Hematopoietic multipotent progenitor cell (in vitro differentiated cells): ENCODE measurements around the gene METTL9. TPM values are rescaled to one million over a fixed set of nuclear protein-coding genes. Genes with fewer than 3 reads are reported as not detected.
"Not testable (repeated sequence)": the region's sequence is repeated elsewhere in the genome, so short reads cannot be mapped to it uniquely, and the experiment has no call there.

Source experiments
- DNase-seq, 3 donors: peaks; one replicate each; pipeline ENCODE4 v3.0.0-alpha.2; 2011 to 2015; ENCODE audit warnings: low read depth in 2 of 3, low spot score in 2 of 3
- total RNA-seq: library from RNA; depleted of rRNA; stranded (reverse); fragments of >200 nt; gene quantifications from one replicate; pipeline ENCODE4 v1.2.3, GENCODE V29; 2012

METTL9 gene
- total RNA-seq, 1 donor = 125 TPM

GRCh38 chr16:21608639-21609328 lies 9.4 kb downstream of the METTL9 start:
- DNase-seq = peak in 2 of 3 donors; percentile 50 to 62

GRCh38 chr16:21610006-21610544 lies 10.7 kb downstream of the METTL9 start:
- DNase-seq = no peak

DNA sequence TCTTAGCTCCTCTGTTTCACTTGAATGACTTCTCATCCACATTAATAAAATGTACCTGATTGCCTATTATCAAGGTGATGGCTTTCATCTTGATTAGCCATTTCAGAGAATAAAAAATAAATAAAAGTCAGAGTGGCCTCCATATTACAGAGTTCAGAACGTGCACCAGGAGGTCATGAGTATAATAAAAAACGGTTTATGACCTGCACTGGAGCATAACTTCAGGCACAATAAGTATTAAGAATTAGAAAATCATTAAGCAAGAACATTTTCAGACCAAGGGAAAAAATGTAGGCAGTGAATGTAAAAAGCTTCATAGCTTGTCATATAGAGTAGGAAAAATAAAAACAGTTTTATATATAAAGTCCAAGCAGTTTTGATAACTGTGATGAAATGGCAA lies 11.4 kb downstream of the METTL9 start:
- no peak for DNase-seq

DNA sequence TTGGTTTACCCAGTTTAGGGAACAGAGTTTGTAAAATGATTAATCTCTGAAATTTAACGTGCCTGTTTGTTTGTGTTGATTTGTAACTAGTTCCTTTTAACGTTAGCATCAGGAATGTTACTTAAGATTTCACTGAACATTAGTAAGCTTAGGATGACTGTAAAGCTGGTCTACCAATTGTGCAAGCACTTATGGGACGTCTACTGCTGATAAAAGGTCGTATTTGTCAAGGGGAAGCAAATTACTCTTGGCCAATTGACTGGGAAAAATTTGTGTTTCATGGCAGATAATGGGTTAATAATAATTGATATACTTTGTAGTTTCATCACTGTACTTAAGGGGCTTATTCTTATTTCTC lies 11.8 kb downstream of the METTL9 start:
- no peak for DNase-seq

- peak in 2 of 3 donors; percentile 30 to 47 for DNase-seq
Observed at GRCh38 chr16:21611556-21612384, 12.4 kb downstream of the METTL9 start.

- no peak for DNase-seq
Observed at GRCh38 chr16:21613361-21613760, 14.0 kb downstream of the METTL9 start.

DNA sequence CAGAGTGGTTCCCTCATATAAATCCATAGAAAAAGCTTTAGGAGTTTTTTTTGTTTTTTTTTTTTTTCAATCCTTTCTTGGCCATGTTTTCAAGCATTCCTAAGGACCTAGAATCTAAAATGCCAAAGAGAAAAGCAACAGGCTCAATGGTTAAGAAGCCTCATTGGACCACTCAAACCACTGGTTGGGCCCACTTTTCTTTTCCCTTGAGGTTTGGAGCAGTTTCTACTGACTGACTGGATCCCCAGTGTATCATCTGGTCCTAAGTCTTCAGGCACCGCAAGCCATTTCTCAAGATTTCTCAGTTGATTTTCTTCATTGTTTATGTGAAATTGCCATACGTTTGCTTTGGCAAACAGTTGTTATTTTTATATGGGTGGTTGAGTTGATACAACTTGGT lies 14.4 kb downstream of the METTL9 start:
- no peak for DNase-seq

GRCh38 chr16:21614896-21615295 lies 15.5 kb downstream of the METTL9 start:
- no peak for DNase-seq

DNA sequence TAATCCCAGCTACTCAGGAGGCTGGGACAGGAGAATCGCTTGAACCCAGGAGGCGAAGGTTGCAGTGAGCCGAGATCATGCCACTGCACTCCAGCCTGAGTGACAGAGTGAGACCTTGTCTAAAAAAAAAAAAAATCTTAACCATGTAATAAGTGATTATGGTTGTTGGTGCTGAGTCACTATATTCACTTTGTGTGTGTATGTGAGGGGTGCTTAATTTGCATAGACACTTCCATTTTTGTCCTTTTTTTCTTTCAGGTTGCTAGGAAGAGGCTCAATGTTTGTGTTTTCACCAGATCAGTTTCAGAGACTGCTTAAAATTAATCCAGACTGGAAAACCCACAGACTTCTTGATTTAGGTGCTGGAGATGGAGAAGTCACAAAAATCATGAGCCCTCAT lies 18.2 kb downstream of the METTL9 start:
- DNase-seq = peak in 2 of 3 donors; percentile 69 to 86

DNA sequence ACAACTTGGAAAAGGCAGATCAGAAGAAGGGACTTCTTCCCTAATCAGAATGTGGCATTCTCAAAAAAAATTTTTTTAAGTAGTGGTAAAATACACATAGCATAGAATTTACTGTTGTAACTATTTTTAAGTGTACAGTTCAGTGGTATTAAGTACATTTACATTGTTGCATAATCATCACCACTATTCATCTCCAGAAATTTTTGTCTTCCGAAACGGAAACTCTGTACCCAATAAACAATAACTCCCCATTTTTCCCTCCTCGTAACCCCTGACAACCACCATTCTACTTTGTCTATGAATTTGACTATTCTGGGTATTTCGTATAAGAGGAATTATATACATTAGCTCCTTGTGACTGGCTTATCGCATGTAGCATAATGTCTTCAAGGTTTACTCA lies 18.9 kb downstream of the METTL9 start:
- no peak for DNase-seq

- DNase-seq = no peak
Observed at GRCh38 chr16:21619765-21620425, 20.5 kb downstream of the METTL9 start.

DNA sequence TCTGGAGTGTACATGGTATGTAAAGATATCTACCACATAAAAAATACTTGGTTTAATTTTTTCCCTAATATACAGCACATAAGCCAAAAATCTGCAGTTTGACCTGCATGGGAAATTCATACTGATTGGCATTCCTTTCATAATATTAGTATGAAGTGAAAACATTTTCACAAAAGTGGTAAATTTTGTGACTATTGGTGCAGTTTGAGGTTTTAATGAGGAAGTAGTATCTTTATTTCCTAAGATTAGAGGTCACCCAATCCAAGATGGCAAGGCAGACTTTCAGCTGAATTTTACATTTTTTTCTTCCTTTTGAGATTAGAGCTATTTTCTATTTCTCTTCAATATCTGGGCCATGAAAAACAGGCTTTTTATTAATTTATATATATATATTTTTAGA lies 21.2 kb downstream of the METTL9 start:
- DNase-seq = no peak

- no peak for DNase-seq
Observed at GRCh38 chr16:21622545-21622944, 23.2 kb downstream of the METTL9 start.

DNA sequence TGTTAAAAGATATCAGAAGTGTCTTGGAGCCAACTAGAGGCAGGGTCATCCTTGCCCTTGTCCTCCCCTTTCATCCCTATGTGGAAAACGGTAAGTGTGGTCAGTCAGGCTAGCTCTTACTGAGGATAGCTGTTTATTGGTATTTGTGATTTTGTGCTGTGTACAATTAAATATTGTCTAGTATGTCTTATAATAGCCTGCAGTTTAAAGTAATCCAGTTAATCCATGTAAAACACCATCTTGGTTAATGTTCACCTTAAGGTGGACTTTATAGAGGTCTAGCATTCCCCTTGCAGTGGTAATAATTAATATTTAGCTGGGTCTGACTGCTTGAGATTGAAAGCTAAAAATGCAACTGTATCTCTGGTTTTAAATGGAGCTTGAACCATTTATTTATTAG lies 25.6 kb downstream of the METTL9 start:
- no peak for DNase-seq

- peak in 2 of 3 donors; percentile 42 to 48 for DNase-seq
Observed at GRCh38 chr16:21626659-21627277, 27.4 kb downstream of the METTL9 start.

DNA sequence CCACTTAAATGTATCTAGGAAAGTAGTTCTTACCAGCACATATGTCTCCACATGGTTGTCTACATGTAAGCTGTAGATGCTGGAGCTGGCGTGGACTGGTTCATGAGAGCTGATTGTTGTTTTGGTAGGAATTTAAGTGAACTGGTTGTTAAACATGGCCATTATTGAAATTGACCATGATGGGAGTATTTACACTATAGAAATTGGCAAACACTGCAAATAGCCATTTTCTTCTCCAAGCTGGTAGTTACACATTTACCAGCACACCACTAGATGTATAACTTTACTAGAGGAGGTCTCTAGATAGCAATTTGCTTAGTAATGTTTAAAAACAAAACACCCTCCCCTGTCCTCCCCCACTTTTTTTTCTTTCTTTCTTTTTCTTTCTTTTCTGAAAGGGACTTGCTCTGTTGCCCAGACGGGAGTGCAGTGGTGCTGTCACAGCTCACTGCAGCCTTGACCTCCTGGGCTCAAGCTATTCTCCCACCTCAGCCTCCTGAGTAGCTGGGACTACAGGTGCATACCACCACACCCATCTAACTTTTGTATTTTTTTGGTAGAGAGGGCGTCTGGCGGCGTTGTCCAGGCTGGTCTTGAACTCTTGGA lies 28.8 kb downstream of the METTL9 start:
- DNase-seq = no peak

DNA sequence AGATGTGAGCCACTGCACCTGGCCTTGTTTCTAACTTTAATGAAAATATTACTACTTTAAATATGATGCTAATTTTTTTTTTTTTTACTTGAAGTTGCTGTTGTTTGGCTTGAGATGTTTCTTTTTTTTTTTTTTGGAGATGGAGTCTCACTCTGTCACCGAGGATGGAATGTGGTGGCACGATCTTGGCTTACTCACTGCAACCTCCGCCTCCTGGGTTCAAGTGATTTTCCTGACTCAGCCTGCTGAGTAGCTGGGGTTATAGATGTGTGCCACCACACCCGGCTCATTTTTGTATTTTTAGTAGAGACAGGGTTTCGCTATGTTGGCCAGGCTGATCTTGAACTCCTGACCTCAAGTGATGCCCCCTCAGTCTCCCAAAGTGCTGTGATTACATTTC lies 29.4 kb downstream of the METTL9 start:
- DNase-seq = no peak

DNA sequence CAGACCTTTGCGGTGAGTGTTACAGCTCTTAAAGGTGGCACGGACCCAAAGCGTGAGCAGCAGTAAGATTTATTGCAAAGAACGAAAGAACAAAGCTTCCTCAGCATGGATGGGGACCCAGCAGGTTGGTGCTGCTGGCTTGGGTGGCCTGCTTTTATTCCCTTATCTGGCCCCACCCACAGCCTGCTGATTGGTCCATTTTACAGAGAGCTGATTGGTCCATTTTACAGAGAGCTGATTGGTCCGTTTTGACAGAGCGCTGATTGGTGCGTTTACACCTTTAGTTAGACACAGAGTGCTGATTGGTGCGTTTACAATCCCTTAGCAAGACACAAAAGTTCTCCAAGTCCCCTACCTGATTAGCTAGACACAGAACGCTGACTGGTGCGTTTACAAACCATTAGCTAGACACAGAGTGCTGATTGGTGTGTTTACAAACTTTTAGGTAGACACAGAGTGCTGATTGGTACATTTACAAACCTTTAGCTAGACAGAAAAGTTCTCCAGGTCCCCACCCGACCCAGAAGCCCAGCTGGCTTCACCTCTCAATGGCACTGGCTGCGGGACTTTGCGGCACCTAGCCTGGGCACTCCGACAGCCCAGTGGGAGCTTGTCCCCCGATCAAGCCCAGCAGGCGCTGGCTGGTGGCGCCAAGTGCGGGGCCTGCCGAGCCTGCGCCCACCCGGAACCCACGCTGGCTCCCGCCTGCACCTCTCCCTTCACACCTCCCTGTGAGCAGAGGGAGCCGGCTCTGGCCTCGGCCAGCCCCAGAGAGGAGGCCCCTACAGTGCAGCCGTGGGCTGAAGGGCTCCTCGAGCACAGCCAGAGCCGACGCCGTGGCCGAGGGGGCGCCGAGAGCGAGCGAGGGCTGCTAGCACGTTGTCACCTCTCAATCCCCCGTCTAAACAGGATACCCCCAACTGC lies 30.5 kb downstream of the METTL9 start:
- DNase-seq = not testable (repeated sequence)

- not testable (repeated sequence) for DNase-seq
Observed at GRCh38 chr16:21630866-21631265, 31.5 kb downstream of the METTL9 start.
